Peyer's patch (tissue), 4 donors: ENCODE results near the gene CASQ2.

ENCODE experiments used
- POLR2A ChIP-seq, 2 donors: fragments of 450-650 bp; IDR thresholded peaks; one replicate each; pipeline ENCODE4 v1.5.1; 2017; ENCODE audit warnings: antibody characterized with exemption in 2 of 2, mild to moderate bottlenecking in 2 of 2, moderate library complexity in 2 of 2
- TF ChIP-seq, protein P1 (sequence below), 6 experiments: fragments of 450-650 bp in 4 of 6; fragments of 200-600 bp in 2 of 6; sonication (generic) in 1 of 6; IDR thresholded peaks; one replicate each; pipeline ENCODE4 v1.5.1; 2017 to 2019; ENCODE audit warnings: antibody characterized with exemption in 6 of 6, mild to moderate bottlenecking in 3 of 6, moderate library complexity in 1 of 6

DNA sequence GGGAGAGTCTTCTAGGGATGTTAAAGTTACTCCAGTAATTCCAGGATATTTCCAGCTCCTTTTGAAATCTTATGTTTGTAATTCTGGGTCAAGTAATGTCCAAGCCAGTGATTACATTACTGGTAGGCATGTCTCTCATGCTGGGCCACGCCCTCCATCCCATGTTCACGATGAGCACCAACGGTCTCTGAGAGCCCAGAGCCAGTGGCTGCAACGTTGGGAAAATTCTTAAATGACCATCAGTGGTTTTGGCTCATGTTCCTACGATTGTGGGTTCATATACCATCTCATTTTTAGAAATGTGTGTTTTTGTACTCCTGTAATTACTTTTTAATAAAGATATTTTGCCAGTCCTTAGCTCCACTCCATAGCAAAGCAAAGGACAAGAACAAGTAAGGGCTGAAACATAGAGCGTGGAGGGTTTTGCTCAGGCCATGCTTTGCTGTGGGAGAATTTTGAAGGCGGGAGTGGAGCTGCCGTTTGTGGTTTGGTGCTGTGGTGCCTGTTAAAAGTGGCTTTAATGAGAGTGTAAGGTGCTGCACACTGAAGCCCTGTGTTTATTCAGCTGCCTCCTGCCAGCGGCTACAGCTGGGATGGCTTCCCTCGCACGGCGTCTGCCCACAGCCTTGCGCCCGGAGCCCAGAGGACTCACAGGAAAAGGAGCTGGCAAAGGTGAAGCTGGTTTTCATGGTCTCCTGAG is 97.9 kb downstream of the CASQ2 start:
- TF ChIP-seq, protein P1, sequence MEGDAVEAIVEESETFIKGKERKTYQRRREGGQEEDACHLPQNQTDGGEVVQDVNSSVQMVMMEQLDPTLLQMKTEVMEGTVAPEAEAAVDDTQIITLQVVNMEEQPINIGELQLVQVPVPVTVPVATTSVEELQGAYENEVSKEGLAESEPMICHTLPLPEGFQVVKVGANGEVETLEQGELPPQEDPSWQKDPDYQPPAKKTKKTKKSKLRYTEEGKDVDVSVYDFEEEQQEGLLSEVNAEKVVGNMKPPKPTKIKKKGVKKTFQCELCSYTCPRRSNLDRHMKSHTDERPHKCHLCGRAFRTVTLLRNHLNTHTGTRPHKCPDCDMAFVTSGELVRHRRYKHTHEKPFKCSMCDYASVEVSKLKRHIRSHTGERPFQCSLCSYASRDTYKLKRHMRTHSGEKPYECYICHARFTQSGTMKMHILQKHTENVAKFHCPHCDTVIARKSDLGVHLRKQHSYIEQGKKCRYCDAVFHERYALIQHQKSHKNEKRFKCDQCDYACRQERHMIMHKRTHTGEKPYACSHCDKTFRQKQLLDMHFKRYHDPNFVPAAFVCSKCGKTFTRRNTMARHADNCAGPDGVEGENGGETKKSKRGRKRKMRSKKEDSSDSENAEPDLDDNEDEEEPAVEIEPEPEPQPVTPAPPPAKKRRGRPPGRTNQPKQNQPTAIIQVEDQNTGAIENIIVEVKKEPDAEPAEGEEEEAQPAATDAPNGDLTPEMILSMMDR (IDR thresholded peaks at IDR 0.05), result no peak
- no peak for TF ChIP-seq POLR2A (IDR thresholded peaks at IDR 0.05)
